WTC11 (cell line): ENCODE measurements around the gene HOXC5. TPM values are rescaled to one million over a fixed set of nuclear protein-coding genes. Genes with fewer than 3 reads are reported as not detected.

Experiments
- ATAC-seq: fragments of 200-7000 bp; cut with Tn5 transposase; 2 replicates; pipeline ENCODE4 v1.10.0; 2021; ENCODE audit warnings: mild to moderate bottlenecking, moderate library complexity
- CTCF ChIA-PET: fragments of 300-600 bp; sonication (Branson Sonifier 250); formaldehyde crosslinking; loops from one replicate; lab custom pipeline; 2021; ENCODE audit warnings: antibody characterized with exemption; lab: Charles Lee
- POLR2A ChIA-PET: fragments of 350-600 bp; sonication (Branson Sonifier 250); formaldehyde crosslinking; loops from one replicate; lab custom pipeline; 2021; ENCODE audit warnings: antibody characterized with exemption; lab: Charles Lee
- DNase-seq: peaks from one replicate; pipeline ENCODE4 v3.0.0; 2021; ENCODE audit warnings: low spot score
- H3K27ac Mint-ChIP-seq: 2 replicates; pipeline ENCODE4 v1.8.0; 2021; ENCODE audit warnings: mixed read lengths
- H3K27me3 Mint-ChIP-seq: 2 replicates; pipeline ENCODE4 v1.8.0; 2021; ENCODE audit warnings: low read depth, mild to moderate bottlenecking, moderate library complexity, mixed read lengths
- H3K36me3 Mint-ChIP-seq: 2 replicates; pipeline ENCODE4 v1.8.0; 2021; ENCODE audit warnings: mixed read lengths
- H3K4me1 Mint-ChIP-seq: 2 replicates; pipeline ENCODE4 v1.8.0; 2022; ENCODE audit warnings: mixed read lengths
- H3K4me3 Mint-ChIP-seq: 2 replicates; pipeline ENCODE4 v1.8.0; 2021; ENCODE audit warnings: mild to moderate bottlenecking, moderate library complexity, mixed read lengths
- H3K9me3 Mint-ChIP-seq: 2 replicates; pipeline ENCODE4 v1.8.0; 2021; ENCODE audit warnings: mixed read lengths
- CREB1 ChIP-seq: sonication (generic); formaldehyde crosslinking; IDR thresholded peaks from 2 replicates; pipeline ENCODE4 v1.8.0; 2023; ENCODE audit warnings: mild to moderate bottlenecking, missing genetic modification reagents
- FOXJ3 ChIP-seq: sonication (generic); formaldehyde crosslinking; IDR thresholded peaks from 2 replicates; pipeline ENCODE4 v1.9.0; 2021; ENCODE audit warnings: missing genetic modification reagents, mild to moderate bottlenecking, borderline replicate concordance
- GTF2I ChIP-seq: fragments of 250-450 bp; sonication (Bioruptor Pico); conservative IDR thresholded peaks from 2 replicates; pipeline ENCODE4 v1.4.0; 2021; ENCODE audit warnings: mild to moderate bottlenecking
- SMAD3 ChIP-seq: sonication (generic); formaldehyde crosslinking; IDR thresholded peaks from 2 replicates; pipeline ENCODE4 v1.8.0; 2022; ENCODE audit warnings: missing genetic modification reagents, mild to moderate bottlenecking, borderline replicate concordance
- TCF7 ChIP-seq: sonication (generic); formaldehyde crosslinking; IDR thresholded peaks from 2 replicates; pipeline ENCODE4 v1.8.0; 2022; ENCODE audit warnings: mild to moderate bottlenecking, low read depth, missing genetic modification reagents, moderate library complexity
- total RNA-seq: library from RNA; stranded (reverse); gene quantifications from 3 replicates; pipeline ENCODE4 v1.2.3, GENCODE V29; 2021
- TF ChIP-seq, protein P1 (sequence below): fragments of 250-450 bp; sonication (Bioruptor Pico); IDR thresholded peaks from 2 replicates; pipeline ENCODE4 v1.9.0; 2021; ENCODE audit warnings: mild to moderate bottlenecking, borderline replicate concordance
- TF ChIP-seq, protein P2 (sequence below): sonication (generic); formaldehyde crosslinking; IDR thresholded peaks from 2 replicates; pipeline ENCODE4 v1.8.0; 2022; ENCODE audit warnings: mild to moderate bottlenecking, missing genetic modification reagents
- TF ChIP-seq, protein P3 (sequence below): fragments of 200-600 bp; IDR thresholded peaks from 2 replicates; pipeline ENCODE4 v1.8.0; 2022; ENCODE audit warnings: antibody characterized with exemption
- TF ChIP-seq, protein P4 (sequence below): sonication (generic); formaldehyde crosslinking; IDR thresholded peaks from 2 replicates; pipeline ENCODE4 v1.8.1; 2022; ENCODE audit warnings: missing genetic modification reagents, borderline replicate concordance
- TF ChIP-seq, protein P5 (sequence below): sonication (generic); formaldehyde crosslinking; IDR thresholded peaks from 2 replicates; pipeline ENCODE4 v1.8.0; 2023; ENCODE audit warnings: mild to moderate bottlenecking, missing genetic modification reagents
- TF ChIP-seq, protein P6 (sequence below): sonication (generic); formaldehyde crosslinking; IDR thresholded peaks from 2 replicates; pipeline ENCODE4 v1.8.1; 2023; ENCODE audit warnings: mild to moderate bottlenecking, missing genetic modification reagents, moderate library complexity
- TF ChIP-seq, protein P7 (sequence below): sonication (generic); formaldehyde crosslinking; IDR thresholded peaks from 2 replicates; pipeline ENCODE4 v1.8.1; 2023; ENCODE audit warnings: mild to moderate bottlenecking, moderate library complexity, missing genetic modification reagents

The HOXC5 gene
- total RNA-seq, 1 experiment from 2014 or later = not detected

DNA sequence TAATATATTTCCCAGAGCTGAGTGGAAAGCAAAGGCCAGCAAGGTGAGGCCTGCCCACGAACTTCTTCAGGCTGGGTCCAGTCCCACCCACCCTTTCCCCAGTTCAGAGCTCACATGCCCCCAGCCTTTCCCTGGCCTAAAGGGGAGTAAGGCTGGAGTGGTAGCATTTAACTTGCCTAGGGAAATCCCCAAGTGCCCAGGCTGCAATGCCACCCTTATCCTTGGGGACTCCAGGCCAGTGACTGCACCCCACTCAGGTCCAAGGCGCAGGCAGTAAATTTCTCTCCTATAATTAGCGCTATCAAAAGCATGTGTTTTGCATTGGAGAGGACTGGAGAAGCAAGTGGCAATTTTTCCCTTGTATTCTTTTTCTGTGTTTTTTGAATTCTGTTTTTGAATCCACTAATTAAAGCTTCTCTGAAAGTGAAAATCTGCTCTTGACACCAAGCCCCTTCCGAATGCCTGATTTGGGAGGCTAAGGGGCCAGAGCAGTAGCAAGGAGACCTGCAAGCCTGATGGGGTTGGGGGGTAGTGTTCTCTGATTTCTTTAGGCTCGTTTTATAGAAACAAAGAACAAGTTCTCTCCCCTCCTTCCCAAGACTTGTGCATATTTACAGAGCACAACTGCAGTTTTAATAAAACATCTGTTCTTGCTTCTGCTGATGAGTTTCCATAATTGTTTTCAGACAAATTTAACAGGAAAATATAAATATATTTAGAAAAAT, 8.1 kb upstream of the HOXC5 start:
- Mint-ChIP-seq H3K27me3 (peaks cover 100% of the 10 kb centered on the region), H3K27ac (no peak overlapping the region), H3K4me1 (peaks cover 28% of the 10 kb centered on the region), H3K9me3 (no peaks in the 10 kb centered on the region), H3K4me3 (no peak overlapping the region), H3K36me3 (no peaks in the 10 kb centered on the region; the same call in 1 of the 2 replicates)
- CTCF ChIA-PET = interaction anchor here (1.0 to 3.9 kb wide), 5 partner anchors 8 to 183 kb away, joined by 3 to 25 read pairs (median 19); partner anchors contain the start of genes HOXC5 and HOXC8
- POLR2A ChIA-PET = interaction anchor here (0.5 to 1.5 kb wide), 3 partner anchors 30 to 177 kb away, joined by 3 to 4 read pairs (median 3); no protein-coding TSS in a partner anchor
- no peak for TF ChIP-seq FOXJ3 (CRISPR knock-in tag)
- TF ChIP-seq, protein P1, sequence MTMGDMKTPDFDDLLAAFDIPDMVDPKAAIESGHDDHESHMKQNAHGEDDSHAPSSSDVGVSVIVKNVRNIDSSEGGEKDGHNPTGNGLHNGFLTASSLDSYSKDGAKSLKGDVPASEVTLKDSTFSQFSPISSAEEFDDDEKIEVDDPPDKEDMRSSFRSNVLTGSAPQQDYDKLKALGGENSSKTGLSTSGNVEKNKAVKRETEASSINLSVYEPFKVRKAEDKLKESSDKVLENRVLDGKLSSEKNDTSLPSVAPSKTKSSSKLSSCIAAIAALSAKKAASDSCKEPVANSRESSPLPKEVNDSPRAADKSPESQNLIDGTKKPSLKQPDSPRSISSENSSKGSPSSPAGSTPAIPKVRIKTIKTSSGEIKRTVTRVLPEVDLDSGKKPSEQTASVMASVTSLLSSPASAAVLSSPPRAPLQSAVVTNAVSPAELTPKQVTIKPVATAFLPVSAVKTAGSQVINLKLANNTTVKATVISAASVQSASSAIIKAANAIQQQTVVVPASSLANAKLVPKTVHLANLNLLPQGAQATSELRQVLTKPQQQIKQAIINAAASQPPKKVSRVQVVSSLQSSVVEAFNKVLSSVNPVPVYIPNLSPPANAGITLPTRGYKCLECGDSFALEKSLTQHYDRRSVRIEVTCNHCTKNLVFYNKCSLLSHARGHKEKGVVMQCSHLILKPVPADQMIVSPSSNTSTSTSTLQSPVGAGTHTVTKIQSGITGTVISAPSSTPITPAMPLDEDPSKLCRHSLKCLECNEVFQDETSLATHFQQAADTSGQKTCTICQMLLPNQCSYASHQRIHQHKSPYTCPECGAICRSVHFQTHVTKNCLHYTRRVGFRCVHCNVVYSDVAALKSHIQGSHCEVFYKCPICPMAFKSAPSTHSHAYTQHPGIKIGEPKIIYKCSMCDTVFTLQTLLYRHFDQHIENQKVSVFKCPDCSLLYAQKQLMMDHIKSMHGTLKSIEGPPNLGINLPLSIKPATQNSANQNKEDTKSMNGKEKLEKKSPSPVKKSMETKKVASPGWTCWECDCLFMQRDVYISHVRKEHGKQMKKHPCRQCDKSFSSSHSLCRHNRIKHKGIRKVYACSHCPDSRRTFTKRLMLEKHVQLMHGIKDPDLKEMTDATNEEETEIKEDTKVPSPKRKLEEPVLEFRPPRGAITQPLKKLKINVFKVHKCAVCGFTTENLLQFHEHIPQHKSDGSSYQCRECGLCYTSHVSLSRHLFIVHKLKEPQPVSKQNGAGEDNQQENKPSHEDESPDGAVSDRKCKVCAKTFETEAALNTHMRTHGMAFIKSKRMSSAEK (CRISPR knock-in tag) = no peak
- TF ChIP-seq, protein P2, sequence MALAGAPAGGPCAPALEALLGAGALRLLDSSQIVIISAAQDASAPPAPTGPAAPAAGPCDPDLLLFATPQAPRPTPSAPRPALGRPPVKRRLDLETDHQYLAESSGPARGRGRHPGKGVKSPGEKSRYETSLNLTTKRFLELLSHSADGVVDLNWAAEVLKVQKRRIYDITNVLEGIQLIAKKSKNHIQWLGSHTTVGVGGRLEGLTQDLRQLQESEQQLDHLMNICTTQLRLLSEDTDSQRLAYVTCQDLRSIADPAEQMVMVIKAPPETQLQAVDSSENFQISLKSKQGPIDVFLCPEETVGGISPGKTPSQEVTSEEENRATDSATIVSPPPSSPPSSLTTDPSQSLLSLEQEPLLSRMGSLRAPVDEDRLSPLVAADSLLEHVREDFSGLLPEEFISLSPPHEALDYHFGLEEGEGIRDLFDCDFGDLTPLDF = no peak
- no peak for DNase-seq
- no peak for ATAC-seq

DNA sequence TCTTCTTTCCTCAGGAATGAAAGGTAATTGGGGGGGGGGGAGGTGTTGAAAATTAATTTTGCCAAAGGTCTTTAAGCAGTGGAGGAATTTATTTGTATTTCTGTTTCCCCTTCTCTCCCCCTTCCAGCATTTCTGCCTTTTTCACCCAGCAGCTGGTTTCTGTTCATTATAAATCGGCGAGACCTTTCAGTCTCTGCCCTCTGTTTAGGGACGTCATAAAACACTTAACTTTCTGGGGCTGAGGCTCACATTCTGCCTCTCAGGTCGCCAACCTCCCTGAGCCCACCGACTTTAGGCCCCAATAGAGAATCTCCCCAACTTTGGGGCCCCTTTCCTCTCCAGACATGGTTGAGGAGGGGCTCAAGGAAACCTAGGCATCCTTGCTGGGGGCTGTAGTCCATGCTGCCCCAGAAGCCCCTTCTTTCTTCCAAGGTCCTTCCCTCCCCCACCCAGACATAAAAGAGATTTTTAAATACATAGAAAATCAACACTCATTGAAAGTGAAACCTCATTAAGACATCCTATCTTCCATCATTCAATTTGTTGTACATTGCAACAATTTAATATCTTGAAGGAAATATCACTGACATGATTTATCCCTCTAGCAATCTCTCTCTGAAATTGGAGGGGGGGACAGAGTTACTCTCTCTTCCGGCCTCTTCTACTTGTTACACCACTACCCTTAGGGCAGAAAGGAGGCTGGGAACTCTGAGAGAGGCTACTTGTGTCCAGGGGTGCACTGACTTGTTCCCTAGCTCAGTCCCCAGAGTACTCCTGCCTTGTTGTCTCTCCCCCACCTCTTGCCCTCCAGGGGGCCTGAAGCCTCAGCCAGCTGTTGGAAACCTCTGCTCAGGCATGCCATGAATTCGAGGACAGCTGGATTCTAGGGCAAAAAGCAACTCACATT, 7.1 kb upstream of the HOXC5 start:
- H3K36me3 Mint-ChIP-seq = no peaks in the 10 kb centered on the region; the same call in 1 of the 2 replicates
- ATAC-seq = no peak
- ChIA-PET POLR2A (interaction anchor here (0.5 kb wide), 1 partner anchor 176 kb away, joined by 4 read pairs; no protein-coding TSS in a partner anchor), CTCF (interaction anchor here (1.6 to 8.1 kb wide), 4 partner anchors 166 to 182 kb away, joined by 5 to 149 read pairs (median 13); no protein-coding TSS in a partner anchor)
- no peaks in the 10 kb centered on the region for H3K9me3 Mint-ChIP-seq
- H3K4me3 Mint-ChIP-seq = no peak overlapping the region
- H3K27me3 Mint-ChIP-seq = peaks cover 100% of the 10 kb centered on the region
- H3K4me1 Mint-ChIP-seq = peaks cover 30% of the 10 kb centered on the region
- DNase-seq = no peak
- no peak overlapping the region for H3K27ac Mint-ChIP-seq
- TF ChIP-seq GTF2I (CRISPR knock-in tag) (no peak), CREB1 (CRISPR knock-in tag) (no peak), TCF7 (no peak), SMAD3 (CRISPR knock-in tag) (no peak)
- TF ChIP-seq, protein P3, sequence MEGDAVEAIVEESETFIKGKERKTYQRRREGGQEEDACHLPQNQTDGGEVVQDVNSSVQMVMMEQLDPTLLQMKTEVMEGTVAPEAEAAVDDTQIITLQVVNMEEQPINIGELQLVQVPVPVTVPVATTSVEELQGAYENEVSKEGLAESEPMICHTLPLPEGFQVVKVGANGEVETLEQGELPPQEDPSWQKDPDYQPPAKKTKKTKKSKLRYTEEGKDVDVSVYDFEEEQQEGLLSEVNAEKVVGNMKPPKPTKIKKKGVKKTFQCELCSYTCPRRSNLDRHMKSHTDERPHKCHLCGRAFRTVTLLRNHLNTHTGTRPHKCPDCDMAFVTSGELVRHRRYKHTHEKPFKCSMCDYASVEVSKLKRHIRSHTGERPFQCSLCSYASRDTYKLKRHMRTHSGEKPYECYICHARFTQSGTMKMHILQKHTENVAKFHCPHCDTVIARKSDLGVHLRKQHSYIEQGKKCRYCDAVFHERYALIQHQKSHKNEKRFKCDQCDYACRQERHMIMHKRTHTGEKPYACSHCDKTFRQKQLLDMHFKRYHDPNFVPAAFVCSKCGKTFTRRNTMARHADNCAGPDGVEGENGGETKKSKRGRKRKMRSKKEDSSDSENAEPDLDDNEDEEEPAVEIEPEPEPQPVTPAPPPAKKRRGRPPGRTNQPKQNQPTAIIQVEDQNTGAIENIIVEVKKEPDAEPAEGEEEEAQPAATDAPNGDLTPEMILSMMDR = no peak
- TF ChIP-seq, protein P4, sequence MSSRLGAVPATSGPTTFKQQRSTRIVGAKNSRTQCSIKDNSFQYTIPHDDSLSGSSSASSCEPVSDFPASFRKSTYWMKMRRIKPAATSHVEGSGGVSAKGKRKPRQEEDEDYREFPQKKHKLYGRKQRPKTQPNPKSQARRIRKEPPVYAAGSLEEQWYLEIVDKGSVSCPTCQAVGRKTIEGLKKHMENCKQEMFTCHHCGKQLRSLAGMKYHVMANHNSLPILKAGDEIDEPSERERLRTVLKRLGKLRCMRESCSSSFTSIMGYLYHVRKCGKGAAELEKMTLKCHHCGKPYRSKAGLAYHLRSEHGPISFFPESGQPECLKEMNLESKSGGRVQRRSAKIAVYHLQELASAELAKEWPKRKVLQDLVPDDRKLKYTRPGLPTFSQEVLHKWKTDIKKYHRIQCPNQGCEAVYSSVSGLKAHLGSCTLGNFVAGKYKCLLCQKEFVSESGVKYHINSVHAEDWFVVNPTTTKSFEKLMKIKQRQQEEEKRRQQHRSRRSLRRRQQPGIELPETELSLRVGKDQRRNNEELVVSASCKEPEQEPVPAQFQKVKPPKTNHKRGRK (CRISPR knock-in tag) = no peak
- TF ChIP-seq, protein P5, sequence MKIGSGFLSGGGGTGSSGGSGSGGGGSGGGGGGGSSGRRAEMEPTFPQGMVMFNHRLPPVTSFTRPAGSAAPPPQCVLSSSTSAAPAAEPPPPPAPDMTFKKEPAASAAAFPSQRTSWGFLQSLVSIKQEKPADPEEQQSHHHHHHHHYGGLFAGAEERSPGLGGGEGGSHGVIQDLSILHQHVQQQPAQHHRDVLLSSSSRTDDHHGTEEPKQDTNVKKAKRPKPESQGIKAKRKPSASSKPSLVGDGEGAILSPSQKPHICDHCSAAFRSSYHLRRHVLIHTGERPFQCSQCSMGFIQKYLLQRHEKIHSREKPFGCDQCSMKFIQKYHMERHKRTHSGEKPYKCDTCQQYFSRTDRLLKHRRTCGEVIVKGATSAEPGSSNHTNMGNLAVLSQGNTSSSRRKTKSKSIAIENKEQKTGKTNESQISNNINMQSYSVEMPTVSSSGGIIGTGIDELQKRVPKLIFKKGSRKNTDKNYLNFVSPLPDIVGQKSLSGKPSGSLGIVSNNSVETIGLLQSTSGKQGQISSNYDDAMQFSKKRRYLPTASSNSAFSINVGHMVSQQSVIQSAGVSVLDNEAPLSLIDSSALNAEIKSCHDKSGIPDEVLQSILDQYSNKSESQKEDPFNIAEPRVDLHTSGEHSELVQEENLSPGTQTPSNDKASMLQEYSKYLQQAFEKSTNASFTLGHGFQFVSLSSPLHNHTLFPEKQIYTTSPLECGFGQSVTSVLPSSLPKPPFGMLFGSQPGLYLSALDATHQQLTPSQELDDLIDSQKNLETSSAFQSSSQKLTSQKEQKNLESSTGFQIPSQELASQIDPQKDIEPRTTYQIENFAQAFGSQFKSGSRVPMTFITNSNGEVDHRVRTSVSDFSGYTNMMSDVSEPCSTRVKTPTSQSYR (CRISPR knock-in tag) = no peak
- TF ChIP-seq, protein P6, sequence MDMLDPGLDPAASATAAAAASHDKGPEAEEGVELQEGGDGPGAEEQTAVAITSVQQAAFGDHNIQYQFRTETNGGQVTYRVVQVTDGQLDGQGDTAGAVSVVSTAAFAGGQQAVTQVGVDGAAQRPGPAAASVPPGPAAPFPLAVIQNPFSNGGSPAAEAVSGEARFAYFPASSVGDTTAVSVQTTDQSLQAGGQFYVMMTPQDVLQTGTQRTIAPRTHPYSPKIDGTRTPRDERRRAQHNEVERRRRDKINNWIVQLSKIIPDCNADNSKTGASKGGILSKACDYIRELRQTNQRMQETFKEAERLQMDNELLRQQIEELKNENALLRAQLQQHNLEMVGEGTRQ (CRISPR knock-in tag) = no peak
- TF ChIP-seq, protein P7, sequence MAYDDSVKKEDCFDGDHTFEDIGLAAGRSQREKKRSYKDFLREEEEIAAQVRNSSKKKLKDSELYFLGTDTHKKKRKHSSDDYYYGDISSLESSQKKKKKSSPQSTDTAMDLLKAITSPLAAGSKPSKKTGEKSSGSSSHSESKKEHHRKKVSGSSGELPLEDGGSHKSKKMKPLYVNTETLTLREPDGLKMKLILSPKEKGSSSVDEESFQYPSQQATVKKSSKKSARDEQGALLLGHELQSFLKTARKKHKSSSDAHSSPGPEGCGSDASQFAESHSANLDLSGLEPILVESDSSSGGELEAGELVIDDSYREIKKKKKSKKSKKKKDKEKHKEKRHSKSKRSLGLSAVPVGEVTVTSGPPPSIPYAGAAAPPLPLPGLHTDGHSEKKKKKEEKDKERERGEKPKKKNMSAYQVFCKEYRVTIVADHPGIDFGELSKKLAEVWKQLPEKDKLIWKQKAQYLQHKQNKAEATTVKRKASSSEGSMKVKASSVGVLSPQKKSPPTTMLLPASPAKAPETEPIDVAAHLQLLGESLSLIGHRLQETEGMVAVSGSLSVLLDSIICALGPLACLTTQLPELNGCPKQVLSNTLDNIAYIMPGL = no peak
